GM21529 (cell line): ENCODE measurements around the gene SEMA3D.

ENCODE experiments used
- ATAC-seq: cut with Tn5 transposase; IDR thresholded peaks from one replicate; pipeline ENCODE4 v1.9.1; 2021; ENCODE audit not compliant: unreplicated experiment

Gene SEMA3D

DNA sequence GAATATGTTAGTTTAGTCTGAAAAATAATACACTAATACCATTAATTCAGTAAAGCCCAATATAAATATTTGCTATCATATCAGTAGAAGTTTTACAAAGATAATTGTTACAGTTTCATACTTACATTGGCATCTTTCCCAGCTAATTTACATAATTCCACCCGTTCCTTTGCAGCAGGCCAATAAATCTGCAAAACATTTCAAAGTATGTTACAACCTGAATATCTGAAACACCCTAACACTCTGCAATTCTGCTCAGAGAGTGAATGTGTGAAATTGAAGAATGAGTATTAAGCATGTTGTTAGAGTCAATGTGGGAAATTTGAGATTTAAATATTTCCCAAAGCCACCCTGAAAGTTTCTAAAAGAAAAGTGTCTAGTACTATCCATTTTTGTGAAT, 105.5 kb downstream of the SEMA3D start:
- no peak for ATAC-seq

DNA sequence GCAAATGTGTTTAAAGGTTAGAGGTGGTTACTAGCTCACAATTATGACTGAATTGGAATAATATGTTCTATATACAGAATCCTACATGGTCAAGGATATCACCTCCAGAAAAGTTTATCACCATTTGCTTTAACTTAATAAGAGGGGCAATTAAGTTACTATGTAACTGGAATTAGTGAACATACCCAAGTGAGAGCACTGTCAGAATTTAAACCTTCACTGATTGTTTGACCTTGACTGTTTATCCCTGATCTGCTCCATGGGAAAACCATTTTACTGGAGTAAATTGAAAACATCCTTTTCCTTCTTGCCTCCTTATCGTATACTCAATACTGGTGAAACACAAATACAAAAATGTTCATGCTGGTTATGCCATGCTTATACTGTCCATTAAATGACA, 107.4 kb downstream of the SEMA3D start:
- ATAC-seq = no peak

DNA sequence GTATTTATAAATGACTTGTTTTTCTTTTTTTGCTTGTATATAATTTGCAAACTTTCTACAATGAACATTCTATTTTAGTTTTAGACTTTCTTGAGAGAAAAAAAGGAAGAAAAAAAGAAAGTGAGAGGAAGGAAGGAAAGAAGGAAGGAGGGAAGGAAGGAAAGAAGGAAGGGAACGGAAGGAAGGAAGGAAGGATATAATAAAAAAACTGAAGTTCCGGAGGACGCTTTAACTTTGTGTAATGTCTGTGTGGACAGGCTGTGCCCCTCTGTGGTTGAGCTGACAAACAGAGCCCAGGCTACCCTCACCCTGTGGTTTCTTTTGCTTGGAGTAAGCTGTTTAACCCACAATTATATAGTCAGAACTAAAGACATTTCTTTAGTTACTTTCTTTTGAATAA, 108.7 kb downstream of the SEMA3D start:
- no peak for ATAC-seq

DNA sequence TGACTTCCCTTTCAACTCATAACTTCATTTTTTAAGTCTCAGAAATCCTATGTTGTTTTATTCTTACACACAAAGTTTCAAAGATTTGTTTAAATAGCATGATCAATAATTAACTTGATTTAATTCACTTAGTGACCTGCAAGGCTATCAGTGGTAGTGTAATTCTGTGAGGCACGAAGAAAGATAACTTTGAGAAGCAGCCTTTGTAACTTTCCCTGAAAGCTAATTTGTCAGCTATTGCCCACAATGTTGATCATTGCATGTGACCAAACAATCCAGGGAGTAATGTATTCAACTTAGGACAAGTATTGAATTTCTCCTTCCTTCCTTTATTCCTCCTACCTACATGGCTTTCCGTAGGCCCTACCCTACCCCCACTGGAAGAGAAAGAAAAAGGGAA, 111.0 kb downstream of the SEMA3D start:
- ATAC-seq = no peak

DNA sequence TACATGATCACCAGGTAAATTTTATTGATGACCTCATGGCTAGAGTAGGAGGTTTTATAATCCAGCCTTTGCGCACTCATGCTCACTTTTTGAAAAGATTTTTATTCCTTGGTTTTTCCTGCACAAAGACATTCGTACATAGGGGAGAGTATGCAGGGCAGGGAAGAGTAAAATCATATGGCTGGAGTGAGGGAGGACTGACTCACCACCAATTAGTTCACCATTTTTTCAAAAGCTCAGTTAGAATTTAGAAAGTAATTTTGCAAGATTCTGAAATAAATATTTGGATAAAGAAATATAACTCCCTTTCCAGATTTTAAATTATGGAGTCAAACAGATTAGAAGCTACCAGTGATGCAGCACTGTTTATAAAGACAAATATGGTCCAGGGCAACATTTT, 111.9 kb downstream of the SEMA3D start:
- no peak for ATAC-seq

DNA sequence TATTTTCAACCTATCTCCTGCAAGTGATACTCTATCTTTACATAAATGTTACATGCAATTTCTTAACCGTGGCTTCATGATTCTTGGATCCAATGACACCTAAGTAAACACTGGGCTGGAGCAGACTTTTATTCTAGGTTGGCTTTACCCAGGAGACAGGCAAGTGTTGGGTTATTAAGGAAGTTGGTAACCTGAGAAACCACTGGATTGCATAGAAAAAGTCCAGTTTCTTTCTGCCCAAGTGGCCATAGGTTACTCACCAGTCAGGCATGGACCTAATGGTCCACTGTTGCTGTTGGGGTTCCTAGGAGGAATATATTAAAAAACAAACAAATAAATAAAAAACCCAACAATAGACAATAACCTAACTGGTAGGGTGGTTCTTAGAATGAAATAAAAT, 112.8 kb downstream of the SEMA3D start:
- no peak for ATAC-seq

DNA sequence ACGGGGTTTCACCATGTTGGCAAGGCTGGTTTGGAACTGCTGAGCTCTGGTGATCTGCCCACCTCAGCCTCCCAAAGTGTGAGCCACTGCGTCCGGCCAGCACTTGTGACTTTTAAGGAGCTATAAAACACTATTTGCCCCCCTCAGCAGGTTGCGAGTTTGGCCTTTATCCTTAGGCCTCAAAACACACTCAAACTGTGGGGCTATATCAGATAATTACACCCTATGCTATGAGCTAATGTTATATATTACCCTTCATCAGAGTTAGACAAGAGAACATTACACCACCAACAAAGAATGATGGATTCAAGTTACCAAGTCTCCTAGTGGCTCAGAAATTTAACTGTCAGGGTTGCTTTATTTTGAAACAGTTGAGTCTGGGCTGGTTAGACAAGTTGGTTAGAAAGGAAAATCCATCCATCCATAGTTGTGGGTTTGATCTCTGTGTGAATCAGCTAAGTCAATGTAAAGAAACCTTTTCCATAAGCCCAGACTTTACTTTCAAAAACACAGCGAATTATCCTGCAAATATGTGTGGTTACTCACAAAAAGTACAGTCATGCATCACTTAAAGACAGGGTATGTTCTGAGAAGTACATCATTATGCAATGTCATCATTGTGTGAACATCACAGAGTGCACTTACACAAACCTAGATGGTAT, 115.8 kb downstream of the SEMA3D start:
- ATAC-seq = no peak

DNA sequence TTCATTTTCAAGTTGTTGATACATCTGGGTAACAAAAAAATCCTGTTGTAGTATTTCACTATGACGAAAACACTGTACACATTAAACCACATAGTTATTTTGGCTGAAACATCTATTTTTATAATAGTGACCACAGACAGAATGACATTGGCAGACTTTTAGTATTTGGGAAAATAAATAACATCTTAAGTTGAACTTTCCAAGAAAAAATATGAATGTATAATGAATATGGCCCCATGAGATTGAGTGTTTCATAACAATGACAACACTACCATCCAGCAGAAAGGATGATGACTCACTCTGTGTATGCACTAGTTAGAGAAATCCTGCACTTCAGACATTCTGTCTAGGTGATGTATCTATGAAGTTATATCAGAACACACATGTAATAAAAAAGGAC, 118.1 kb downstream of the SEMA3D start:
- ATAC-seq = no peak

DNA sequence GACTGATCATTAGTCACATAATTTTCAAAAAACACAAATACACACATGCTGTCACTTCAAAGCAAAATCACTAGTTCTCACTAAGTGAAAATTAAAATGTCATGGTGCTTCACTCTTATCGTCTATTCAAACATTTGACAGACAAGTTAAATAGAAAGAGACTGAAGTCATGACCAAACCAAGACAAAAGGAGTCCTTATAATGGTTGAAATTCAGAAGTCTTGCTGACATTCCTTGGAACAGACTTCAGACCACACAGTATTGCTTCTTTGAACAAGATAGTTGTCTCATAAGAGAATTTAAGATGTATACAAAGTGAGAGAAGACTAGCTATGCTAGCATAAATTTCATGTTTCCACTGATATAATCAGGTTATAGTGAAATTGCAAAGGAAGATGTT, 119.5 kb downstream of the SEMA3D start:
- ATAC-seq = no peak

DNA sequence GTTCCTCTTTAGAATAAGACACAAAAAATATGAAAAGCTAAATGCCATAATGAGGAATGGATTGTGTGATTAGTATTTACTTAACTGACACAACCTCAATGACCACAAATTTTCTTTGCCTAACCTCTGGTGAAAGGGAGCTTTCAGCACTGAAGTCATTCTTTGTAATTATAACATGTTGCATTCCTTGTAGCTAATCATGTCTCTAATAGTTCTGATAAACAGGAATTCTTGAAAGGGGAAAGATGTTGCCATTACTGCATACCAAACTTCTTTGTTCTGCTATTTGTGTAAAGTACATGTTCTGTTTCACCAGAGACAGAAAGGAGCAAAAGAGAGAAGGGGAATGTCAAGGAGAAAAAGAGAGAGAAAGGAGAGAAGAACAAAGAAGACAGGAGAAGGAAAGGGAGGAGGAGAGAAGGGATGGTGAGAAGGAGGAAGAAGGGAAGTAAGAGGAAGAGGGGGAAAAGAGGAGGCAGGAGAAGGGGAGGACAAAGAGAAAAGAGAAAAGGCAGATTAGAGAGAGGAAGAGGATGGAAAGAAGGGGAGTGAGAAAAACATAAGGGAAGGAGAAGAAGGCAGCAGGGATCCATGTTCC, 120.9 kb downstream of the SEMA3D start:
- ATAC-seq = no peak

DNA sequence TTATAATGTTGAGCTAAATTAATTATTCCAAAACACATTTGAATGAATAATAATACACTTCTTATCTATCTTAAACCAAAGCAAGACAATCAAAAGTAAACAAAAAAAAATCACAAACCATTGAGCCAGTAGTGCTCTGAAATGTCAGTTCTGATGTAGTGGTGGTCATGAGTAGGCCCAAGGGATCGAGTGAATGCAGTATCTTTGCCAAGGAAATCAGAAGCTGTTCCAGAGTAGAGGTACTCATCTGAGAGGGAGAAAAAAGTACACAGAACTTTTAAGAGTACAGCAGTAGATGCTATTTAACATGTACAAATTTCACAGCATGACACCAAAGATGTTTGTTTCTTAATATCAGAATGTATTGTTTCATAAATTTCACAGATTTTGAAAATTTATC, 121.5 kb downstream of the SEMA3D start:
- no peak for ATAC-seq

DNA sequence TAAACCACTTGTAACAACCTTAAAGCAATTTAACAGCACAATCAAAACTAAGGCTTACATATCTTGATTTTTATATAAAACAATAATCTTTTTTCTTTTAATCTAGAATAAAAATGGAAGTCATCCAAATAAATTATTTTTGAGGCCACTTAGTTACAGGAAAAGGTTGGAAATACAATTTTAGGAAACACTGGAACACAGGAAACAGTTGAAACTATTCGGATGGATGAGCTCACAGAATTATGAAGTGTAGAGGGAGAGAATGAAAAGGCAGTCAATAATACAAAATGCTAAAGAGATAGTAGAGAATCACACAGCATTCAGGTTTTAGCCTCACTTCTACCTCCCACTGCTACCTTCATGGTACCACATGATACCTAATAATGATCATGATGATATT, 124.2 kb downstream of the SEMA3D start:
- no peak for ATAC-seq

DNA sequence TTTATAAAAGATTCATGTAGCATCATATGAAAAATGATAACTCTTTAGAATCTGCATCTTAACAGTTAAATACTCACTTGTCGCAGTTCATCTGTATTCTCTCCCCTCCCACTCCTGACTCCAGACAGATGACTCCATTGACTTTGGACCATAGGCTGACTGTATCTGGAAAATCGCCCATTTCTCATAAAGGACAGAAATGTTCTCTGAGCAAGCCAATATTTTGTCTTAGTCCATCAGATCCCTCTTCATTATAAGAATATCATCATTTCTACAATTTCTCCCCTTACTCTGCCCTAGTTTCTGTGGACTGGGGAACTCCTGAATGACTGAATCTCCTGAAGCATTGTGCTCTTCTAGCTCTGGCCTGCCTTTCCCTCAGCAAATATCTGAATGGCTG, 125.4 kb downstream of the SEMA3D start:
- no peak for ATAC-seq

DNA sequence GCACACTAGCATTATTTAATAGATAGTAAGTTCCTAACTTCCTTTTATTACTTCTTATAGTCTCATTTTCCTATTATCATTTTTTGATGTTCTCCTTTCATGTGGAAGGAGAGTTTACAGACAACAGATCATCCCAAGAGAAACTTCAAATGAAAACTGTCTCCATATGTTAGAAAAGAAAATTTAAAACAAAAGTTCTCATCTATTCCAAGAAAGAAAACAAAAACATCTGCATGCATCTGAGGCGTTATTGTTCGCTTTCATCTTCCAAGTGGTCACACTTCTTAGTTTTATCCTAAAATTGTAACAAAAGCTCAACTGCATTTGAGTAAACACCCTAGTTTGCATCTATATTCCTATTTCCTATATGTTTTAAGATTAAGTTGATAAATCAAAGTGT, 126.2 kb downstream of the SEMA3D start:
- ATAC-seq = no peak

DNA sequence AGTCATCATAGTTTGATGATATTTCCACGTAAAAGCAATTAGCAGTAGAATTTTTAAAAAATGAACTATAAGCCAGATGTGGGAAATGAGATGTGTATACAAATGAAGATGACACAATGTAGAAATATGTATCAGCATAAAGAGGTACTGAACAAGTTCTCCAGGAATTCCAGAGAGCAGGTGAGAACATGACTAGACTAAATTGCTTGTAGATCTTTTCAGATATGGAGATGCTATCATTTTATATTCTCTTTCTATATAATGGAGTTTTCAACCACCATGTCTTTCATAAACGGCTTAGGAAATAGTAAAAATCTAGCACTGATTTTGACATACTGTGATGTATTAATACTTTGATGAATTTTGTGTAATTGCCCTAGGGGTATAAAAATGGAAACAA, 130.9 kb downstream of the SEMA3D start:
- no peak for ATAC-seq

DNA sequence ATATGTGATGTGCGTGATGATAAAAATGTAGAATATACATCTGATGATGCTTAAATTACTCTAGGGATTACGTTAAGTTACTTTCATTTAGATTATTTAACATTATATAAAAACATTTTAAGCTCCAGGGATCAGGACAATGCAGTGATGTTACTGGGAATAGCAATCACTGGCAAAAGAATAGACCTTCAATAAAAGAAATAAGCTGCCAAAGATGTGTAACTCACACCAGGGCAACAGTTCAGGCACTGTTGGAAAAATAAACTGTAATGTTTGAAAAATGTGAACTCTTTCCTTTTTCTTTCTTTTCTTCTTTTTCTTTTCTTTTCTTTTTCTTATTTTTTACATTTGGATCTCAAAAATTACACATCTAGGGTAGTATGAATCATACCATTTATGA, 131.7 kb downstream of the SEMA3D start:
- ATAC-seq = no peak

DNA sequence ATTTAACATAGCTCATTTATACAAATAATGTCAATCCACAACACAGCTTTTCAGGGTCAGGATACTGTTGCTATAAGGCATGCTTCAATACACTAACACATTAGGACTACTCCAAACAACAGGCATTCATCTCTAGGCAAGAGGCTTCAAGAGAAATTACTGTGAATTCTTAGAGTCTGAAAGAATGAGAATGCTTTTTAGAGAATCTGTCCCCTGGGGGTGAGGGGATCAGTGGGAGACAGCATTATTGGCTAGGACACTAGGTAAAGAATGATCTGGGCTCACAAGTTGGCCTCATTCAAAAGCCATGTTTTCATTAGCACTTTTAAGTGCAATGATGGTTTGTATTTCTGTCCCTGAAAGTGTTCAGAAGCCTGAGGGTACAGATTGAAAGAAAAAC, 132.6 kb downstream of the SEMA3D start:
- no peak for ATAC-seq

DNA sequence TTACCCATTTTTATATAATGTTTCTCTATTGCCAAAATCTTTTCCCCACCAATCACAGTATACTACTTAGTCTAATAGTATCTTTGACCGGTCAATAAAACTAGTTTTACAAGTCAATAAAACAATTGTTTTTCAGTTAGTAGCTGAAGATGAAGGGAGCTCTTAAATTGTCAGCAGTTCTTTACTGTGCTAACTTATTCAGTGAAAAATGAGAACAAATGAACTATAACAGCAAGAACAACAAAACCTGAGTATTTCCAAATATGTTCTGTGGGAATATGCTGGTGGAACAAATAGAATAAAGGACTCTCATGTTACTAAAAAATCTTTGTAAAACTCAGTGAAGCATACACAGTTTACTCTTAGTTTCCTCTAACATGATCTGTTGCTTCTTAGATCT, 134.0 kb downstream of the SEMA3D start:
- no peak for ATAC-seq

DNA sequence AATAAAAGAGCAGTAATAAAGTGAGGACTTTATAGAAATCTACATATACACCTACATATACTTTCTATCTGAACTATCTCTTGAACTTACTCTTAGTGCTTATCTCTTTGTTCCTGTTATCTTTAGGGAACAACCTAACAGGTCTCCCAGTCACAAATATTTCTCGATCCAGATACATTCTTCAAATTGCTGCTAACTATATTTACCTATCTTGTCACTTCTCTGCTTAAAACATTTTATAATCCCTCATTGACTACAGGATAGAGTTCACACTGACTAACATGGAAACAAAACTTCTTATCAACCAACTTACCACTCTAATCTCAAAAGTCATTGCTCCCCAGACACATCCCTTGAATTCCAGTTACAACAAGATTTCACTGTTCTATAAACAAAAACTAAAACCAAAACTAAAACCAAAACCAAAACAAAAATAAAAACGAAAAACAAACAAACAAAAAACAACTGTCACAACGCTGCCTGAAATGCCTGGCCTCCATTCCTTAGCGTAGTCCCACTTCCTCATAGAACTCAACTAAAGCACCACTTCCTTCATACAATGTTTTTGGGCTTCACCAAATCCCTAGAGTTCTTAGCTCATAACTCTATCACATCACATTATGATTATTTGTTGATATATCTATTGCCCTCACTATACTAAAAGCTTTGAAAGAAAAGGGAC, 134.7 kb downstream of the SEMA3D start:
- no peak for ATAC-seq

DNA sequence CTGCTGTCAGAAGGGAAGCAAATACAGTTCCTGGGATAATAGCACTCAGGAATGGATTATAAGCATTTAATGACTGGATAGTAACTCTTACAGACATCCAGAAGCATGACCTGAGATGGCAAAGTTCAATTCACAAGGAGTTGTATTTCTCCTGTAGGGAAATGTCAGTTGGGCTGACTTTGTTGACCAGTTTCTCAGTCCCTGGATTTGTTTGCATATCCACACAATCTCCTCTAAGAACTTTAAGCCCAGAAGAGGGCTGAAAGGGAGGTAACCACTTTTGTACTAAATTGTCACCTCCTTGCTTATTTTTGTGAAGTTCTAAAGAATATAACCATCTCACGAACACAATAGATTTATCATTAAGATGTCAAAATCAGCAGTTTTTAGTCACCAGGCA, 140.3 kb downstream of the SEMA3D start:
- ATAC-seq = no peak

DNA sequence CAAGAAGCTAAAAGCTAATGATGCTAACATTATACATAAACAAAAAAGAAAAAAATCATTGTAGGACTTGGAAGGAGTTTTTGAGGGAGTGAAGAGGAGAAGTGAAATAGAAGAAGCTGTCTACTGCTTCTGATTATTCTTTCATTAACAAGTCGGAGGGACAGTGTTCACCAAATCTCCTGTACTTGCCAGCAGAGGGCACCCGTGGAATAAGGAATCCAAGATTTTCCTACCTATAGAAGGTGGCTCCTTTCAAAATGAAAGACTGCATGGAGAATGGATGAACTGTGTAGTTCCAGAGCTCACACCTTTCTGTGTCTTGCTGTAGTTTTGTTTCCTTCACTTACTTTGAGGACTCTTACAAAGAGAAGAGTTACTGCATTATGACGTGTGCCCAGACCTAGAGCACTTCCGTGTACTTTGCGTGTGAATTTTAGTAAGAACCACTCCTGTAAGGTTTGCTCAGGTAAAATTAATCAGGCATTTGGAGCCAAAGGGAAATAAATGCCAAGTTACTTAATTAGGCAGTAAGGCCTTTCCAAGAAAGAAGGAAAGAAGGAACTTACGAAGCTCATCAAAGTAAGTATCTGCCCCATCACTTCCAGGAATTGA, 145.1 kb downstream of the SEMA3D start:
- ATAC-seq = peak; percentile 64

DNA sequence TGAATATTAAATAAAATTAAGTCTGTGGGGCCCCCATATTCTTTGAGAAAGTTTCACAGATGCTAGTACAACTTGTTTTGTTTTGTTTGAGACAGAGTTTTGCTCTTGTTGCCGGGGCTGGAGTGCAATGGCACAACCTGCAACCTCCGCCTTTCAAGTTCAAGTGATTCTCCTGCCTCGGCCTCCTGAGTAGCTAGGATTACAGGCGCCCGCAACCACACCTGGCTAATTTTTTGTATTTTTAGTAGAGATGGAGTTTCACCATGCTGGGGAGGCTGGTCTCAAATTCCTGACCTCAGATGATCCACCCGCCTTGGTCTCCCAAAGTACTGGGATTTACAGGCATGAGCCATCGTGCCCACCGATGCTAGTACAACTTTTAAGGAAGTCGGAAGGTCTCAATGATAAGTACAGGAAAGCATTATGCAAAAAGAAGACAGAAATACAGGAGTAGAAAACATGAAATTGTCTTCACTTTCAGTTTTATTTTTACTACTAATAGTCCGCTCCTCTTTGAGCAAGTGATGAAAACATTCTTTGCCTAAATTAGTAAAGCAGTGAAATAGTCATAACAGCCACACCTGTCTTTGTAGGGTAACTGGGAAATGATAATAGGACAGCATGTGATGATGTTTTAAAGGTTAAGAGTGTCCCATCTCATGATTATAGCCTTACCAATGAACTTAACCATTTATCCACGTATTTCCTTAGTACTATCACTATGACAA, 147.5 kb downstream of the SEMA3D start:
- peak; percentile 86 for ATAC-seq
